ENCODE measurements around the gene C4BPA.

The C4BPA gene

GRCh38 chr1:207188901-207189300 lies 84.9 kb downstream of the C4BPA start:
- no peak for DNase-seq (ENCODE audit: low read depth, low spot score)

- DNase-seq (ENCODE audit: low read depth, low spot score): no peak
Observed at GRCh38 chr1:207191061-207191460, 87.0 kb downstream of the C4BPA start.

GRCh38 chr1:207191776-207192175 lies 87.7 kb downstream of the C4BPA start:
- no peak for DNase-seq (ENCODE audit: low read depth, low spot score)

- DNase-seq (ENCODE audit: low read depth, low spot score): no peak
Observed at GRCh38 chr1:207194197-207194596, 90.2 kb downstream of the C4BPA start.
